GM20000 (cell line): ENCODE results near the gene PRKAA1.

Experiments used
- DNase-seq: peaks from one replicate; pipeline ENCODE4 v3.0.0; 2012; ENCODE audit warnings: low spot score
- TF ChIP-seq, protein P1 (sequence below): IDR thresholded peaks from 2 replicates; pipeline ENCODE4 v1.5.1; 2012; ENCODE audit warnings: mild to moderate bottlenecking, control low read depth; ENCODE audit errors: extremely low read depth, missing control alignments

The PRKAA1 gene

DNA sequence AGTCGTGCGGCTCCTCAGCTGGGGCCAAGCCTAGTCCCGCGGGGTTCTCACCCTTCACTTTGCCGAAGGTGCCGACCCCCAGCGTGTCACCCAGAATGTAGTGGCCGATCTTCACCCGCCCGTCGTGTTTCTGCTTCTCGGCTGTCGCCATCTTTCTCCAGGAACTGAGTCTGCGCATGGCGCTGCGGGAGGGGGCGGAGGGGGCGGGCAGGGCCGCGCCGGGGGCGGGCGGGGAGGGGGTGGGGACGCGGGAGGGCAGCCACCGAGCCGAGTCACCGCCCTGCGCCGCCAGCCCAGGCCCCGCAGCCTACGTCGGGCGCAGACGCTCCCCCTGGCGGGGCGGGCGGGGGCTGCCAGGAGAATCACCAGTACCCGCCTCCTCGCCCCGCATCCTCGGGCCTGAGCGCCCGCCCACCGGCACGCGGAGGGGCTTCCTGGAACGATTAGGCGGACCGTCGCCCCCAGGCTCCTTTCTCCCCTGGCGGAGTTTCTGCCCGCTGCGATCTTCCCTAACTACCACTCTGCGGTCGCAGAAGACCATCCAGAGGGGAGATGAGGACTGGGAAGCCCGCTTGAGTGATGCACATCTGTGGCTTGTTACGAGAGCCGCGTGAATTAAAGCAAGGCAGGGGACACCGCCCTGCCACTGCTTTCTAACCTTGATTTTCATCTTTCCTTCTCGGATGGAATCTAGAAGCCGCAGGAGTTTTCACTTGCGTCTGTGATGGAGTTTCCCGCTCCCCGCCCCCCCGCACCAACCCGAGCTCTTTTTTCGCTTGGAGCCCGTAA is at the start of gene PRKAA1:
Gene PRKAA1 (minus strand): TSS at position 363 of the 789 bp plus-strand sequence. CDS start 185 bp downstream, at position 178.
- TF ChIP-seq, protein P1, sequence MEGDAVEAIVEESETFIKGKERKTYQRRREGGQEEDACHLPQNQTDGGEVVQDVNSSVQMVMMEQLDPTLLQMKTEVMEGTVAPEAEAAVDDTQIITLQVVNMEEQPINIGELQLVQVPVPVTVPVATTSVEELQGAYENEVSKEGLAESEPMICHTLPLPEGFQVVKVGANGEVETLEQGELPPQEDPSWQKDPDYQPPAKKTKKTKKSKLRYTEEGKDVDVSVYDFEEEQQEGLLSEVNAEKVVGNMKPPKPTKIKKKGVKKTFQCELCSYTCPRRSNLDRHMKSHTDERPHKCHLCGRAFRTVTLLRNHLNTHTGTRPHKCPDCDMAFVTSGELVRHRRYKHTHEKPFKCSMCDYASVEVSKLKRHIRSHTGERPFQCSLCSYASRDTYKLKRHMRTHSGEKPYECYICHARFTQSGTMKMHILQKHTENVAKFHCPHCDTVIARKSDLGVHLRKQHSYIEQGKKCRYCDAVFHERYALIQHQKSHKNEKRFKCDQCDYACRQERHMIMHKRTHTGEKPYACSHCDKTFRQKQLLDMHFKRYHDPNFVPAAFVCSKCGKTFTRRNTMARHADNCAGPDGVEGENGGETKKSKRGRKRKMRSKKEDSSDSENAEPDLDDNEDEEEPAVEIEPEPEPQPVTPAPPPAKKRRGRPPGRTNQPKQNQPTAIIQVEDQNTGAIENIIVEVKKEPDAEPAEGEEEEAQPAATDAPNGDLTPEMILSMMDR: peak; percentile 57
- peak; percentile 96 for DNase-seq

DNA sequence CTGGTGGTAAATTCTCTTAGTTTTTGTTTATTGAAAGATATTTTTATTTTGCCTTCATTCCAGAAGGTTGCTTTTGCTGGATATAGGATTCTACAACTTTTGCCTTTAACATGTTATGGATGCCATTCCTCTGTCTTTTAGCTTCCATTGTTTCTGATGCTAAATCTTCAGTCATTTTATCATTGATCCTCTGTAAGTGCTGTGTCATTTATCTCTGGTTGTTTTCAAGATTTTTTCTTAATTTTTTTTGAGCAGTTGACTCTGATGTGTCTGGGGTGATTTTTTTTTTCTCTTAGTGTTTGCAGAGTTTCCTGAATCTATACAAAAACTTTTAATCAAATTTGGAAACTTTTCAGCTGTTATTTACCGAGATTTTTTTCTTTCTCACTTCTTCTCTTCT is 49.4 kb upstream of the PRKAA1 start:
- DNase-seq: no peak

DNA sequence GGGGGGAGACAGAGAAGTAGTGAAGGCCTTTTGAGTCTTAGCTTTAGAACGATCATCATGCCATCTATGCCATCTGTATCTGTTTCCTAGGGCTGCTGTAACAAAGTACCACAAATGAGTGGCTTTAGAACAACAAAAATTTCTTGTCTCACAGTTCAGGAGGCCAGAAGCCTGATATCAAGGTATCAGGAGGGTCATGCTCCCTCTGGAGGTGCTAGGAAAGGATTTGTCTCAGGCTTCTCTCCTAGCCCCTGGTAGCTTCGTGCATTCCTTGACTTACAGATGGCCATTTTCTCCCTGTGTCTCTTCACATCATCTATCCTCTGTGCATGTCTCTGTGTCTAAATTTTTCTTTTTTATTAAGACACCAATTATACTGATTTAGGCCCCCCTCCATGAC is 48.2 kb upstream of the PRKAA1 start:
- TF ChIP-seq, protein P1: no peak

More for the DNA sequence above, 49.4 kb upstream of the PRKAA1 start:
- TF ChIP-seq, protein P1: no peak

DNA sequence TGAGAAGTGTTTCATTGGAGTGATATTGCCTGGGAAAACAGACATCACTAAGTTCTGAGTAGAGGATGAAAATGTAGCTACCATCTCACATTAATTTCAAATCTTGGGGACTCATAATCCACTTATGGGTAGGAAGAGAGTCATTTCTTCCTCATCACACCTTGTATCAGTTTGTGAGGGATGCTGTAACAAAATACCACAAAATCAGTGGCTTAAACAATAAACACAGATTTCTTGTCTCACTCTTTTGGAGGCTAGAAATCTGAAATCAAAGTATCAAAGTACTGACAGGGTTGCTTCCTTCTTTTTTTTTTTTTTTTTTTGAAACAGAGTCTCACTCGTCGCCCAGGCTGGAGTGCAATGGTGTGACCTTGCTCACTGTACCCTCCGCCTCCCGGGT is 46.4 kb upstream of the PRKAA1 start:
- no peak for DNase-seq
- TF ChIP-seq, protein P1: no peak

More for the DNA sequence above, 48.2 kb upstream of the PRKAA1 start:
- DNase-seq: no peak

DNA sequence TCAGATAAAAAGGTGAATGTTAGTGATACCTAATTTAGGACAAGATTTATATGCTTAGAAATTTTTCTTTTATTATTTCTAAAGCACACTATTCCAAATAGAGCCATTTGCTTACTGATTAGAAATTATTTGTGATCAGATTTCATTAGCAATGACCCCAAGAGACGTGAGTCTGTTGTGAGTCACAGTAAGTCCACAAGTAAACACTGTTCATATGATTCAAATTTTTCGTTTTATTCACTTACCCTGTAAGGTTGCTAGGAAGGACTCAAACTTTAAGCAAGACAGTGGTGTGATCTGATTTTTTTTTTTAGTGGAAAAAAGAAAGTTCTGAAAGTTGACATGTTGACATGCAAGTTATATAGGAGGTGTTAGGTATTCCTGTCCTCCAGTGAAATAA is 44.2 kb upstream of the PRKAA1 start:
- TF ChIP-seq, protein P1: no peak
- DNase-seq: no peak

DNA sequence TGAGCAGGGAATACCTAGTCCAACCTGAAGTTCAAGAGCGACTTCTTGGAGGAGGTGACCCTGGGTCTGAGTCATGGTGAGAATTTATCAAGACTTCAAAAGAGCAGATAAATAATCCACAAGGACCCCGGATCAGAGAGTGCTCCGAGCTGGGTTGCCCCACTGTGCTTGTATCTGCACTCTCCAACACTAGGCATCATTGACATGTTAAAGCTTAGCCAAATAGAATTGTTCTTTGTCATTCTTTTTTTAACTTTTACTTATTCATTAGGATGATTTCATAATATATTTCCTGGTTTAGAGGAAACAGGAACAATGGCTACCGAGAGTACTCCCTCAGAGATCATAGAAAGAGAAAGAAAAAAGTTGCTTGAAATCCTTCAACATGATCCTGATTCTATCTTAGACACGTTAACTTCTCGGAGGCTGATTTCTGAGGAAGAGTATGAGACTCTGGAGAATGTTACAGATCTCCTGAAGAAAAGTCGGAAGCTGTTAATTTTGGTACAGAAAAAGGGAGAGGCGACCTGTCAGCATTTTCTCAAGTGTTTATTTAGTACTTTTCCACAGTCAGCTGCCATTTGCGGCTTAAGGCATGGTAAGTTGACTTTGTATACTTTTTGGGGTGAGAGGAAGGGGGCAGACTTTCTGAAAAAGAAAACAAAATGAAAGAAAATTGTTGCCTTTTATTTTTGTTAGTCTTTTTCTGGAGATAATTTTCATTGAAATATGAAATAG is 43.1 kb upstream of the PRKAA1 start, which contains the start of gene CARD6:
Gene CARD6 (plus strand): TSS at position 300 of the 738 bp plus-strand sequence. CDS start 16 bp downstream, at position 316.
- peak; percentile 15 for DNase-seq
- TF ChIP-seq, protein P1: no peak

DNA sequence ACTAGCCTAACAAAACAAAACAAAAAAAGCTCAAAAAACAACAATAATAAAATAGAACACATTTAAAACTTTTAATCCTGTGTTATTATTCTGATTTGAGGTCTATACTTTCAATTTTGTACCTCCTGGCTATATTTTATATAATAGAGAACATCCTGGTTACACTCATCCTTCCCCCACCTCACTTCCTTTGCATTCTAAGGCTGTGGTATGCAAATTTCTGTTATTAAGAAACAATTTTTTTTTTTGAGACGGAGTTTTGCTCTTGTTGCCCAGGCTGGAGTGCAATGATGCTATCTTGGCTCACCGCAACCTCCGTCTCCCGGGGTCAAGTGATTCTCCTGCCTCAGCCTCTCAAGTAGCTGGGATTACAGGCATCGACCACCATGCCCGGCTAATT is 39.9 kb upstream of the PRKAA1 start:
- TF ChIP-seq, protein P1: no peak
- DNase-seq: no peak
